Endodermal cell (in vitro differentiated cells): Measurements from ENCODE around the gene SMOC2. TPM values are rescaled to one million over a fixed set of nuclear protein-coding genes. Genes with fewer than 3 reads are reported as not detected.
A peak's percentile ranks its signal among the peaks of the same experiment; 100 is the strongest.

ENCODE experiments used
- DNase-seq: peaks from one replicate; pipeline ENCODE4 v3.0.0-alpha.2; 2017
- H3K27ac ChIP-seq: 2 replicates; pipeline ENCODE4 v1.5.1; 2013; ENCODE audit warnings: mild to moderate bottlenecking, low read depth, low read length, moderate library complexity
- H3K27me3 ChIP-seq: 2 replicates; pipeline ENCODE4 v1.6.1; 2013; ENCODE audit warnings: mild to moderate bottlenecking, low read length, moderate library complexity; ENCODE audit not compliant: insufficient read depth, control insufficient read depth, poor library complexity, severe bottlenecking
- H3K36me3 ChIP-seq: 2 replicates; pipeline ENCODE4 v1.7.0; 2013; ENCODE audit warnings: mild to moderate bottlenecking, low read length, moderate library complexity; ENCODE audit not compliant: control insufficient read depth, insufficient read depth
- H3K4me1 ChIP-seq: one replicate; pipeline ENCODE4 v1.7.0; 2013; ENCODE audit warnings: low read length; ENCODE audit not compliant: control insufficient read depth, insufficient read depth
- H3K4me3 ChIP-seq: 2 replicates; pipeline ENCODE4 v1.5.1; 2013; ENCODE audit warnings: mild to moderate bottlenecking, low read length, moderate library complexity
- H3K9ac ChIP-seq: 2 replicates; pipeline ENCODE4 v1.6.1; 2013; ENCODE audit warnings: mild to moderate bottlenecking, low read length, moderate library complexity; ENCODE audit not compliant: poor library complexity, severe bottlenecking; ENCODE audit errors: extremely low read depth
- H3K9me3 ChIP-seq: 2 replicates; pipeline ENCODE4 v1.6.1; 2013; ENCODE audit warnings: mild to moderate bottlenecking, low read length, moderate library complexity; ENCODE audit not compliant: control insufficient read depth
- H3K27ac Mint-ChIP-seq: 2 replicates; pipeline ENCODE4 v1.8.0; 2020; ENCODE audit warnings: mixed read lengths
- H3K27me3 Mint-ChIP-seq: 2 replicates; pipeline ENCODE4 v1.8.0; 2021; ENCODE audit warnings: mild to moderate bottlenecking, mixed read lengths; ENCODE audit not compliant: insufficient read depth
- H3K36me3 Mint-ChIP-seq: 2 replicates; pipeline ENCODE4 v1.8.0; 2020; ENCODE audit warnings: low read depth, mixed read lengths
- H3K4me1 Mint-ChIP-seq: 2 replicates; pipeline ENCODE4 v1.8.0; 2020; ENCODE audit warnings: mixed read lengths
- H3K4me3 Mint-ChIP-seq: 2 replicates; pipeline ENCODE4 v1.8.0; 2020; ENCODE audit warnings: mild to moderate bottlenecking, moderate library complexity, mixed read lengths
- H3K9me3 Mint-ChIP-seq: 2 replicates; pipeline ENCODE4 v1.8.0; 2020; ENCODE audit warnings: mild to moderate bottlenecking, mixed read lengths
- WGBS, 2 experiments: methylation state at CpG; one replicate each; pipeline versions ENCODE4 v1.1.5 to v1.1.7; 2013; ENCODE audit warnings: missing lambda C conversion rate in 2 of 2, mixed read lengths in 1 of 2; ENCODE audit not compliant: insufficient coverage in 1 of 2, insufficient read length in 1 of 2; 5-methylcytosine and 5-hydroxymethylcytosine counted together
- total RNA-seq, 2 donors: library from RNA; stranded (reverse); fragmentation: NEBNext Ultra II Directional in 1 of 2; extraction: Animal tissue kit (Norgen Biotek cat#: 25700) in 1 of 2; gene quantifications; 2 replicates in 1 of 2; 3 replicates in 1 of 2; pipeline ENCODE4 v1.2.1, GENCODE V29; 2021
- TF ChIP-seq, protein P1 (sequence below): fragments of 200-600 bp; sonication (generic); conservative IDR thresholded peaks from 2 replicates; pipeline ENCODE4 v1.5.0; 2021; ENCODE audit warnings: antibody characterized with exemption, mild to moderate bottlenecking

The SMOC2 gene
- total RNA-seq, 2 donors from 2014 or later: 0.20 TPM; not detected in 1

DNA sequence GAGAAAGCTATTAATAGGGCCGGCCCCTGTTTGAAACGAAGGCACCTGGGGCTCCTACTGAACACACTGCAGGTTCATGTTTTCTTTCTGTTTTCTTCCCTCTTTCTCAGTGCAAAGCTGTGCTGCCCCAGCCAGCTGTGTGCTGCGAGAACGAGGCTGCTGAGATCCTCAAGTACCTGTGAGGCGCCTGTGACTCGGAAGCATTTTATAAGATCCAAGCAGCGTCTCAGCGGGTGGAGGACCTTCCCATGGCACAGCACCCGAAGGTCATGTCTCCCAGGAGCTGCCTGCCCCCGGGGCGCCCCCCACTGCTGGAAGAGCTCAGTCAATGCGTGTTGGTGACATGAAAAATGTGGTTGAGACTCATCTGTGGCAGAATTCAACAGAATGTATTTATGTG lies 66.3 kb downstream of the SMOC2 start:
- H3K27ac Mint-ChIP-seq: peak overlapping the region; percentile 7

GRCh38 chr6:168507730-168508129 lies 66.7 kb downstream of the SMOC2 start:
- no peaks in the 10 kb centered on the region for H3K4me1 Mint-ChIP-seq

More for the DNA sequence above, 66.3 kb downstream of the SMOC2 start:
- Mint-ChIP-seq H3K4me1 (no peaks in the 10 kb centered on the region), H3K4me3 (no peak overlapping the region), H3K27me3 (no peaks in the 10 kb centered on the region), H3K9me3 (peaks cover 6% of the 10 kb centered on the region), H3K36me3 (no peaks in the 10 kb centered on the region)
- DNase-seq: peak; percentile 57
- Histone ChIP-seq H3K27ac (no peak overlapping the region), H3K9ac (no peak overlapping the region), H3K4me1 (no peaks in the 10 kb centered on the region), H3K36me3 (no peaks in the 10 kb centered on the region), H3K4me3 (no peak overlapping the region), H3K27me3 (no peaks in the 10 kb centered on the region), H3K9me3 (no peaks in the 10 kb centered on the region)
- TF ChIP-seq, protein P1, sequence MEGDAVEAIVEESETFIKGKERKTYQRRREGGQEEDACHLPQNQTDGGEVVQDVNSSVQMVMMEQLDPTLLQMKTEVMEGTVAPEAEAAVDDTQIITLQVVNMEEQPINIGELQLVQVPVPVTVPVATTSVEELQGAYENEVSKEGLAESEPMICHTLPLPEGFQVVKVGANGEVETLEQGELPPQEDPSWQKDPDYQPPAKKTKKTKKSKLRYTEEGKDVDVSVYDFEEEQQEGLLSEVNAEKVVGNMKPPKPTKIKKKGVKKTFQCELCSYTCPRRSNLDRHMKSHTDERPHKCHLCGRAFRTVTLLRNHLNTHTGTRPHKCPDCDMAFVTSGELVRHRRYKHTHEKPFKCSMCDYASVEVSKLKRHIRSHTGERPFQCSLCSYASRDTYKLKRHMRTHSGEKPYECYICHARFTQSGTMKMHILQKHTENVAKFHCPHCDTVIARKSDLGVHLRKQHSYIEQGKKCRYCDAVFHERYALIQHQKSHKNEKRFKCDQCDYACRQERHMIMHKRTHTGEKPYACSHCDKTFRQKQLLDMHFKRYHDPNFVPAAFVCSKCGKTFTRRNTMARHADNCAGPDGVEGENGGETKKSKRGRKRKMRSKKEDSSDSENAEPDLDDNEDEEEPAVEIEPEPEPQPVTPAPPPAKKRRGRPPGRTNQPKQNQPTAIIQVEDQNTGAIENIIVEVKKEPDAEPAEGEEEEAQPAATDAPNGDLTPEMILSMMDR: no peak
- WGBS, 2 experiments: 92 to 94% methylated on average over 11 to 12 of the region's 12 CpGs

GRCh38 chr6:168508903-168509302 lies 67.9 kb downstream of the SMOC2 start:
- TF ChIP-seq, protein P1: no peak
- Histone ChIP-seq H3K27ac (no peak overlapping the region), H3K36me3 (no peaks in the 10 kb centered on the region), H3K9me3 (no peaks in the 10 kb centered on the region), H3K27me3 (no peaks in the 10 kb centered on the region), H3K4me3 (no peak overlapping the region), H3K9ac (no peak overlapping the region), H3K4me1 (no peaks in the 10 kb centered on the region)
- Mint-ChIP-seq H3K4me3 (no peak overlapping the region), H3K27me3 (no peaks in the 10 kb centered on the region), H3K4me1 (no peaks in the 10 kb centered on the region), H3K27ac (no peak overlapping the region), H3K9me3 (peaks cover 4% of the 10 kb centered on the region), H3K36me3 (no peaks in the 10 kb centered on the region)
- DNase-seq: peak; percentile 32
- 90 to 95% methylated on average over 7 to 12 of the region's 12 CpGs for WGBS, 2 experiments

More at GRCh38 chr6:168507730-168508129, 66.7 kb downstream of the SMOC2 start:
- DNase-seq: no peak
- no peaks in the 10 kb centered on the region for H3K27me3 Mint-ChIP-seq
- no peak overlapping the region for H3K27ac Mint-ChIP-seq
- peaks cover 6% of the 10 kb centered on the region for H3K9me3 Mint-ChIP-seq
- H3K4me1 ChIP-seq: no peaks in the 10 kb centered on the region
- H3K36me3 ChIP-seq: no peaks in the 10 kb centered on the region
- TF ChIP-seq, protein P1: no peak
- no peaks in the 10 kb centered on the region for H3K27me3 ChIP-seq
- H3K4me3 Mint-ChIP-seq: no peak overlapping the region
- WGBS, 2 experiments: 90 to 95% methylated on average over 4 to 8 of the region's 8 CpGs
- H3K9me3 ChIP-seq: no peaks in the 10 kb centered on the region
- H3K4me3 ChIP-seq: no peak overlapping the region
- no peak overlapping the region for H3K27ac ChIP-seq
- H3K9ac ChIP-seq: no peak overlapping the region
- no peaks in the 10 kb centered on the region for H3K36me3 Mint-ChIP-seq
